Keratinocyte (primary cell): ENCODE data around the gene TAF5. TPM values are rescaled to one million over a fixed set of nuclear protein-coding genes. Genes with fewer than 3 reads are reported as not detected.

Source experiments
- DNase-seq: peaks from one replicate; pipeline ENCODE4 v3.0.0-alpha.2; 2011; ENCODE audit warnings: low read depth, missing footprints, low spot score
- FAIRE-seq: peaks from 2 replicates; lab custom pipeline; 2011; peaks lifted over from hg19 to GRCh38; lab: Jason Lieb, UNC
- H2AFZ ChIP-seq: 2 replicates; pipeline ENCODE4 v1.6.0; 2012; ENCODE audit warnings: low read length, control low read depth, inconsistent platforms; ENCODE audit not compliant: control insufficient read depth
- H3K27ac ChIP-seq: 2 replicates; pipeline ENCODE4 v1.5.1; 2011; ENCODE audit warnings: low read length; ENCODE audit not compliant: control insufficient read depth, insufficient read depth
- H3K27me3 ChIP-seq: 3 replicates; pipeline ENCODE4 v1.6.0; 2011; ENCODE audit warnings: low read length; ENCODE audit not compliant: control insufficient read depth, insufficient read depth; ENCODE audit errors: extremely low read depth
- H3K36me3 ChIP-seq, 2 experiments: 2 replicates in 1 of 2; 3 replicates in 1 of 2; pipeline ENCODE4 v1.5.1; 2011; ENCODE audit warnings: low read length in 2 of 2, mild to moderate bottlenecking in 1 of 2; ENCODE audit not compliant: control insufficient read depth in 2 of 2, insufficient read depth in 2 of 2; ENCODE audit errors: extremely low read depth in 1 of 2
- H3K4me1 ChIP-seq: 3 replicates; pipeline ENCODE4 v1.5.1; 2011; ENCODE audit warnings: low read length; ENCODE audit not compliant: control insufficient read depth, insufficient read depth; ENCODE audit errors: extremely low read depth
- H3K4me2 ChIP-seq: 3 replicates; pipeline ENCODE4 v1.6.0; 2011; ENCODE audit warnings: low read depth, low read length; ENCODE audit not compliant: control insufficient read depth, insufficient read depth; ENCODE audit errors: extremely low read depth
- H3K4me3 ChIP-seq, 3 experiments: fragments of 200-600 bp in 1 of 3; sonication (generic) in 1 of 3; 2 replicates in 2 of 3; 3 replicates in 1 of 3; pipeline ENCODE4 v1.5.1; 2011 to 2016; ENCODE audit warnings: low read length in 3 of 3, mild to moderate bottlenecking in 3 of 3, control low read depth in 2 of 3, inconsistent platforms in 1 of 3, low read depth in 1 of 3, mixed read lengths in 1 of 3, mixed run types in 1 of 3, moderate library complexity in 1 of 3; ENCODE audit not compliant: control insufficient read depth in 2 of 3, insufficient read depth in 2 of 3; ENCODE audit errors: extremely low read depth in 1 of 3
- H3K79me2 ChIP-seq: 2 replicates; pipeline ENCODE4 v1.6.0; 2012; ENCODE audit warnings: low read length; ENCODE audit not compliant: control insufficient read depth, insufficient read depth
- H3K9ac ChIP-seq: 3 replicates; pipeline ENCODE4 v1.6.0; 2011; ENCODE audit warnings: low read length; ENCODE audit not compliant: control insufficient read depth, insufficient read depth; ENCODE audit errors: extremely low read depth
- H3K9me1 ChIP-seq: 3 replicates; pipeline ENCODE4 v1.6.0; 2011; ENCODE audit warnings: low read length; ENCODE audit not compliant: control insufficient read depth, insufficient read depth; ENCODE audit errors: extremely low read depth
- H3K9me3 ChIP-seq: 2 replicates; pipeline ENCODE4 v1.5.1; 2012; ENCODE audit warnings: low read depth, low read length; ENCODE audit not compliant: control insufficient read depth
- H4K20me1 ChIP-seq: 3 replicates; pipeline ENCODE4 v1.6.0; 2011; ENCODE audit warnings: low read length; ENCODE audit not compliant: control insufficient read depth, insufficient read depth; ENCODE audit errors: extremely low read depth
- EZH2 ChIP-seq: IDR thresholded peaks from one replicate; pipeline ENCODE4 v1.6.1; 2012; ENCODE audit warnings: inconsistent platforms, mild to moderate bottlenecking, low read length, moderate library complexity
- dilution Hi-C: fragments of 300-500 bp; cut with MboI; formaldehyde crosslinking; loops from one replicate; pipeline ENCODE4 v1.7.0; 2020; ENCODE audit warnings: low sequenced_read_pairs; ENCODE audit not compliant: extremely low pct_ligation_motif_present
- polyA plus RNA-seq, 5 experiments: library from polyadenylated mRNA; depleted of rRNA in 3 of 5; stranded (reverse) in 3 of 5; stranded (forward) in 1 of 5; unstranded in 1 of 5; fragments of >200 nt; gene quantifications; 1 replicate in 1 of 5; 2 replicates in 3 of 5; 3 replicates in 1 of 5; pipeline versions ENCODE4 v1.2.1 to v1.2.3, GENCODE V29; 2011 to 2012; ENCODE audit warnings: missing spikeins in 2 of 5, low read depth in 1 of 5, low replicate concordance in 1 of 5
- TF ChIP-seq, protein P1 (sequence below), 3 experiments: IDR thresholded peaks in 1 of 3; conservative IDR thresholded peaks in 1 of 3; optimal IDR thresholded peaks in 1 of 3; 2 replicates in 2 of 3; 3 replicates in 1 of 3; pipeline versions ENCODE3 to v1.5.1; 2011; ENCODE audit warnings: low read length in 3 of 3, mild to moderate bottlenecking in 3 of 3, moderate library complexity in 2 of 3, control low read depth in 1 of 3, inconsistent platforms in 1 of 3; ENCODE audit not compliant: insufficient read depth in 2 of 3; ENCODE audit errors: extremely low read depth in 1 of 3

TAF5 gene
- polyA plus RNA-seq, 1 donor (not counting 4 experiments of a cell fraction or from before 2014, with no cell fraction given), result 4.4 TPM

DNA sequence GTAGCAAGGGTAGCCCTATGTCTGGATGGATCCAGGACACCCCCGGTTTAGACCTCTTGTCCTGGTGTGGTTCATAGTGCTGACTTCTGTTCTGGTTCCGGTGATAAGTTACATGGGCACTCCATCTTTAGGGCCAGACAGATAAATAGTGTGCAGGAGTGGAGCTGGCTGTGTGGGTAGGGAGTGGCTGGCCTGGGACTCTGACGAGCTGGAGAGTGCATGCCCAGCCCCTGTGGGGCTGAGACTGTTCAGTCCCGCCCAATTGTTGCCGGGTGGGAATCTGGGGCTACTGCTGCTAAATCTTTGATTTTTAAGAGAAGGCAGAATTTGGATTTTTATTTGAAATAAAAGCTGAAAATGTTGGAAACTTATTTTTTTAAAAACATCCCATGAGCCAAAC lies 56.0 kb downstream of the TAF5 start:
- Histone ChIP-seq H3K79me2 (peaks cover 1% of the 10 kb centered on the region), H3K9me3 (no peaks in the 10 kb centered on the region), H2AFZ (no peak overlapping the region), H3K4me2 (no peak overlapping the region), H3K36me3 (peaks cover 49 to 54% of the 10 kb centered on the region in 2 experiments), H3K9ac (no peak overlapping the region), H3K4me3 (no peak overlapping the region), H3K27me3 (no peaks in the 10 kb centered on the region), H3K9me1 (no peaks in the 10 kb centered on the region), H4K20me1 (no peaks in the 10 kb centered on the region), H3K27ac (no peak overlapping the region), H3K4me1 (no peaks in the 10 kb centered on the region)
- DNase-seq (no peak), FAIRE-seq (no peak)
- TF ChIP-seq EZH2, result no peak
- TF ChIP-seq, protein P1, sequence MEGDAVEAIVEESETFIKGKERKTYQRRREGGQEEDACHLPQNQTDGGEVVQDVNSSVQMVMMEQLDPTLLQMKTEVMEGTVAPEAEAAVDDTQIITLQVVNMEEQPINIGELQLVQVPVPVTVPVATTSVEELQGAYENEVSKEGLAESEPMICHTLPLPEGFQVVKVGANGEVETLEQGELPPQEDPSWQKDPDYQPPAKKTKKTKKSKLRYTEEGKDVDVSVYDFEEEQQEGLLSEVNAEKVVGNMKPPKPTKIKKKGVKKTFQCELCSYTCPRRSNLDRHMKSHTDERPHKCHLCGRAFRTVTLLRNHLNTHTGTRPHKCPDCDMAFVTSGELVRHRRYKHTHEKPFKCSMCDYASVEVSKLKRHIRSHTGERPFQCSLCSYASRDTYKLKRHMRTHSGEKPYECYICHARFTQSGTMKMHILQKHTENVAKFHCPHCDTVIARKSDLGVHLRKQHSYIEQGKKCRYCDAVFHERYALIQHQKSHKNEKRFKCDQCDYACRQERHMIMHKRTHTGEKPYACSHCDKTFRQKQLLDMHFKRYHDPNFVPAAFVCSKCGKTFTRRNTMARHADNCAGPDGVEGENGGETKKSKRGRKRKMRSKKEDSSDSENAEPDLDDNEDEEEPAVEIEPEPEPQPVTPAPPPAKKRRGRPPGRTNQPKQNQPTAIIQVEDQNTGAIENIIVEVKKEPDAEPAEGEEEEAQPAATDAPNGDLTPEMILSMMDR (optimal IDR thresholded peaks at IDR 0.05 in 1 of 3, IDR thresholded peaks at IDR 0.05 in 1 of 3, conservative IDR thresholded peaks at IDR 0.05 in 1 of 3; ENCODE audit: extremely low read depth in 1 of 3, insufficient read depth in 2 of 3, low read length in 3 of 3), result no peak
- dilution Hi-C loops, result no loop called here

DNA sequence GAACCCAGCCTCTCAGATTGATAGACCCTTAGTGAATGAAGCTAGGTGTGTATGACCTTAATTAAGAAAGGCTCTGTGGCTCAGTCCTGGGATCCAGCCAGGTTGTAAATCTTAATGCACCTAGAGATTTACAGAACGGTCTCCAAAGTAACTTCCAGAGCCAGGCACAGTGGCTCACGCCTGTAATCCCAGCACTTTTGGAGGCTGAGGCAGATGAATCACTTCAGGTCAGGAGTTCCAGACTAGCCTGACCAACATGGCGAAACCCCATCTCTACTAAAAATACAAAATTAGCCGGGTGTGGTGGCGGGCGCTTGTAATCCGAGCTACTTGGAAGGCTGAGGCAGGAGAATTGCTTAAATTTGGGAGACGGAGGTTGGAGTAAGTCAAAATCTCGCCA lies 60.1 kb downstream of the TAF5 start:
- H2AFZ ChIP-seq, result no peak overlapping the region
- FAIRE-seq, result no peak
- TF ChIP-seq, protein P1 (optimal IDR thresholded peaks at IDR 0.05 in 1 of 3, IDR thresholded peaks at IDR 0.05 in 1 of 3, conservative IDR thresholded peaks at IDR 0.05 in 1 of 3; ENCODE audit: extremely low read depth in 1 of 3, insufficient read depth in 2 of 3, low read length in 3 of 3), result no peak
- no peak for TF ChIP-seq EZH2
- H3K27ac ChIP-seq, result no peak overlapping the region
- no peak overlapping the region for H3K9ac ChIP-seq
- peaks cover 50 to 52% of the 10 kb centered on the region in 2 experiments for H3K36me3 ChIP-seq
- H4K20me1 ChIP-seq, result no peaks in the 10 kb centered on the region
- H3K4me1 ChIP-seq, result no peaks in the 10 kb centered on the region
- H3K79me2 ChIP-seq, result peaks cover 1% of the 10 kb centered on the region
- no peaks in the 10 kb centered on the region for H3K9me1 ChIP-seq
- H3K4me2 ChIP-seq, result no peak overlapping the region
- dilution Hi-C loops, result no loop called here
- no peak overlapping the region for H3K4me3 ChIP-seq
- H3K27me3 ChIP-seq, result no peaks in the 10 kb centered on the region
- H3K9me3 ChIP-seq, result no peaks in the 10 kb centered on the region
- DNase-seq, result no peak
